ENCODE measurements around the gene GART.

GART gene

DNA sequence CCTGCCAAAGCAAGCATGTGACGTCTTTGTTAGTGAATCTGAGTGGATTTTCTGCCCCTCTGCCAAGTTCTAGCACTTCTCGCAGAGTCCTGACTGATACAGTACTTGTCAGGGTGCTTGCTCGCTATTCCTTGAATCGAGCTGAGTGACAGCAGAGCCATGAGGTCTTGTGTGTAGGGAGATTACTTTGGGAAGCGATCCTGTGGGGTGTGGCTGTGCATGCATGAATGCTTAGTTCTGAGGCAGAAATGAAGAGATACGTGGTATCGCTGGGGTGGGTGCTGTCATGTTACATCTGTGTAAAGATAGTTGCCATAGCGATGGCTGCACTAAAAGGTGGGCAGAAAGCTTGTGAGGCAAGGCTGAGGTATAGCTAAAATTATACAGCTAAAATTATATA lies 31.1 kb downstream of the GART start:
- TF ChIP-seq GATA2 (IDR thresholded peaks at IDR 0.05; ENCODE audit: low read depth, low read length) (no peak), GATA3 (IDR thresholded peaks at IDR 0.05; ENCODE audit: low read depth, low read length) (no peak)

DNA sequence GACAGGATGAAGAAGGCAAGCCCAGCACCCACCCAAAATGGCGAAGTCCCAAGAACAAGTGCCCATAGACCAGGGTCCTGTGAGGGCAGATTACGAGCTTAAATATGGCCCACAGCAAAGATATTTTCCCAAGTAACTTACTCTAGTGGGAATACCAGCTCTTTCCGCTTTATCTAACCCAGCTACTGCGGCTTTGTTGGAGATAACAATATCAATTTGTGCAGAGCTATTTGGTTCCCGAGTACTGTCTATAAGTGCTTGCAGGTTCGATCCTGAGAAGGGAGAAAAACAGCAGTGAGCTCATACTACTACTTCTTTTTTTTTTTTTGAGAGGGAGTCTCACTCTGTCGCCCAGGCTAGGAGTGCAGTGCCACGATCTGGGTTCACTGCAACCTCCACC lies 36.1 kb downstream of the GART start:
- no peak for TF ChIP-seq GATA3 (IDR thresholded peaks at IDR 0.05; ENCODE audit: low read depth, low read length)
- no peak for TF ChIP-seq GATA2 (IDR thresholded peaks at IDR 0.05; ENCODE audit: low read depth, low read length)

DNA sequence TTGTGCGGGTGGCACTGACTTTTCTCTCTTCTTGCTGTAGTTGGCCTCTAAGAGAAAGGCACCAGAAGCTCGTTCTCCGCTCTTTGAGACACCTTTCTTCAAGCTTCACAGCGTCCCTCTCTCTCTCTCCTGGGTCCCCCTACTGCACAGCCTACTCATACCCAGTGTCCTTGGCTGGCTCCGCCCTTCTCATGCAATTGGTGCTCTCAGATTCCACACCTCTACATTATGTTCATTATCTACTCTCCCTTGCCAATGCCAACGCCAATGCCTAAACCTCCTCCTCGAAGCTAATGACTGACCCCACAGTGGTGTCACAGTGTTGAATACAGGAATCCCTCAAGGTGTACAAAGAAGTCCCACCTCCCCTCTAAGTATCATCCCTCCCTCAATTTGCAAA lies 45.6 kb downstream of the GART start:
- TF ChIP-seq GATA2 (IDR thresholded peaks at IDR 0.05; ENCODE audit: low read depth, low read length): no peak
- TF ChIP-seq GATA3 (IDR thresholded peaks at IDR 0.05; ENCODE audit: low read depth, low read length): no peak

DNA sequence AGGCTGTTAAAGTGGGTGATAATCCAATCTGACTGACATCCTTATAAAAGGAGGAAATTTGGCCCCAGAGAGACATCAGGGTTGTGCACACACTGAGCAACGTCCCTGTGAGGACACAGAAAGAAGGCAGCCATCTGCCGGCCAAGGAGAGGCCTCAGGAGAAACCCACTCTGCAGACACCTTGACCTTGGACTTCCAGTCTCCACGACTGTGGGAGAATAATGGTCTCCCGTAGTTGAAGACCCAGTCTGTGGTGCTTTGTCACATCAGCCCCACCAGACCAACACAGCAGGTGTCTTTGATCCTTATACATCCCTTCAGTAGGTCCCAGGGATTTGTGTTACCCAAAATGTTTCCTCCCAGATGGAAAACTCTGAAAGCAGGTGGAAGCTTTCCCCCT lies 46.2 kb downstream of the GART start:
- TF ChIP-seq GATA3 (IDR thresholded peaks at IDR 0.05; ENCODE audit: low read depth, low read length): no peak
- TF ChIP-seq GATA2 (IDR thresholded peaks at IDR 0.05; ENCODE audit: low read depth, low read length): no peak

DNA sequence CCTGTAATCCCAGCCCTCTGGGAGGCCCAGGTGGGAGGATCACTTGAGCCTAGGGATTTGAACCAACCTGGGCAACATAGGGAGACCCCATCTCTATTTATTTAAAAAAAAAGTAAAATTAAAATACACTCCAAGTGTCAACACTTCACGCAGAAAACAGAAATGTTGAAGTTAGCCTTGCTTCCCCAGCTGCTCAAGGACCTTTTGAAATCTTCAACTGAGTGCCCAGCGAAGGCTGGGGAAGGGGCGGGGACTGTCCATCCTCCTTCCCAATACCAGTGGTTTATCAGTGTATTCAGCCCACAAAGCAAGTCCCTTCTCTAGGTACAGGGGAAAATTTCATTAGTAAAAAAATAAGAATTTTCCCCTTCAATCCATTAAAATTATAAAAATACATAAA lies 48.2 kb downstream of the GART start:
- TF ChIP-seq GATA2 (IDR thresholded peaks at IDR 0.05; ENCODE audit: low read depth, low read length) (no peak), GATA3 (IDR thresholded peaks at IDR 0.05; ENCODE audit: low read depth, low read length) (no peak)

DNA sequence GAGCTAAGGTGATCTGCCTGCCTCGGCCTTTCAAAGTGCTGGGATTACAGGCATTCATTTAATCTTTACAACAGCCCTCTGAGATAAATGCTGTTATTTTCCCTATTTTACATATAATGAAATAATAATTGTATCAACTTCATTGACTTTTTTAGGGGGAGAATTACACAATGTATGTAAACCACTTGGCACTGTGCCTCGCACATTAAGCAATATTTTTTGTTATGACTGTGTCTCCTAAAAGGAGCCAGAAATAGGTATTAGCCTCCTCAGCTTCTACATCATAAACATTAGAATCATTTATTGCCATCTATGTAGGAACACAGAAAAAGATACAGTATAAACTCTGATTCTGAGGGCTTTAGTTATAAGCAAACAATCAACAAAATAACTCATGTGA lies 49.3 kb downstream of the GART start:
- TF ChIP-seq GATA2 (IDR thresholded peaks at IDR 0.05; ENCODE audit: low read depth, low read length) (no peak), GATA3 (IDR thresholded peaks at IDR 0.05; ENCODE audit: low read depth, low read length) (no peak)

DNA sequence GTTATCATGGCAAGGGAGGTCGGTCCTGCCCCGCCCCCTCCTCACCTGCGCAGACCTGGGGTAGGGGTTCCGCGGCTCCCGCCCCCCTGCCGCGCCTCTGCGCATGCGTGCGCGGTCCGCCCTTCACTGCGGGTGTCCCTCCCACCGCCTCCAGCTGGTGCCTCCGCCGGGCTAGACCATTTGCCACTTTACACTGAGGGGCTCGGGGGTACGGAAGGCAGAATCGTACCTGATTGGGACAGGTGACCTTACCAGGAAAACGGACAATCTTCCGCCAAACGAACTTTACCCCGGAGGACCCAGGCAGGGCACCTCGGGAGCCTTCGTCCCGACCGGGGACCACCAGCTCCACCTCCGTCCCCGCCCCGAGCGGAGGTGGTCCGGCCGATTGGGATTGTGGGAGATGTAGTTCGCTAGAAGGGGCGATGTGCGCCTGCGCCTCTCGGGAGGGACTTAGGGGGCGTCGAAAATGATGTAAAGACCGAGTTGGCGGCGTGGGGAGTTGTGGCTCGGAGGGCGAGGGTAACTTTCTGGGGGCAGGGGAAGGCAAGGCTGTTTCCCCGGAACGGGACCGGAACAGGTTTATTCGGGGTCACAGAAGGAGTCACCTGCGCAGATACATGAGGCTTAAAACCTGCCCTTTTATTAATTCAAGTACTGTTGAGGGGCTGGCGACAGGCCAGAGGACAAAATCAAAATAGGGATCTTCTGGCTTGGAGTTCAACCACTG lies 50.4 kb downstream of the GART start, which contains the start of gene DNAJC28:
TSS of gene DNAJC28 (minus strand) at position 344 of the 730 bp plus-strand sequence. CDS start 2,323 bp downstream, outside the sequence.
- no peak for TF ChIP-seq GATA2 (IDR thresholded peaks at IDR 0.05; ENCODE audit: low read depth, low read length)
- no peak for TF ChIP-seq GATA3 (IDR thresholded peaks at IDR 0.05; ENCODE audit: low read depth, low read length)

DNA sequence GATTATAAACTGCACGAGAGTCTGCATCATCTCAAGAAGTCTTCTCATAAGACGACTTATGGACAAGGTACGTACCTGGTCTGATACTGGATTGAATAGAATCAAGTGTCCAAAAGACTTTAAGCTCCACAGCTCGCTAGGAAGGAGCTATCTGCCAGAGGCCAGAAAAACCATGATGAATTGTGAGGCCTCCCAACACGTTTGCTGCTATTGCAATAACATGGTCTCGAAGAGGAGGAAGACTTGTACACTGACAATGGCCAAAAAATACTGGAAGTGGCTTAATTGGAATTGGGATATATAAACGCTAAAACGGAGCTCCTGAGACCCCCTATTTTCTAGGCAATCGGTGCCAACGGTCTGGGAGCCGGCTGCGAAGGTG lies 50.9 kb downstream of the GART start:
- no peak for TF ChIP-seq GATA3 (IDR thresholded peaks at IDR 0.05; ENCODE audit: low read depth, low read length)
- TF ChIP-seq GATA2 (IDR thresholded peaks at IDR 0.05; ENCODE audit: low read depth, low read length): no peak

DNA sequence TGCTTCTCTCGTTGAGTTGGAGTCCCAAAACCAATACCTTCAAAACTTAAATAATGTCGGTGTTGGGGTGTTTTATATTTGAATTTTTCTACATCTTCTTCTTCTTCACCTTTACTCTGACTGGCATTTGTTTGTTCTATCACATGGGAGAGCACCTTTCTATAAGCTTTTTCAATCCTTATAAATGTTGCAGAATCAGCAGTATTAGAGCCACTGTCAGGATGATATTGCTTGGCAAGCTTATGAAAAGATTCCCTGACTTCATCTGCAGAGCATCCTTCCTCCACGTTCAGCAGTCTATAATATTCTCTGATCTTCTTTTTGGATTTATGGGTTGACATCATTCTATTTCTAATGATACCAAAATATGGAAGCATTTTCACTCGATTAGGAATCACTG lies 53.0 kb downstream of the GART start:
- TF ChIP-seq GATA2 (IDR thresholded peaks at IDR 0.05; ENCODE audit: low read depth, low read length): no peak
- no peak for TF ChIP-seq GATA3 (IDR thresholded peaks at IDR 0.05; ENCODE audit: low read depth, low read length)

DNA sequence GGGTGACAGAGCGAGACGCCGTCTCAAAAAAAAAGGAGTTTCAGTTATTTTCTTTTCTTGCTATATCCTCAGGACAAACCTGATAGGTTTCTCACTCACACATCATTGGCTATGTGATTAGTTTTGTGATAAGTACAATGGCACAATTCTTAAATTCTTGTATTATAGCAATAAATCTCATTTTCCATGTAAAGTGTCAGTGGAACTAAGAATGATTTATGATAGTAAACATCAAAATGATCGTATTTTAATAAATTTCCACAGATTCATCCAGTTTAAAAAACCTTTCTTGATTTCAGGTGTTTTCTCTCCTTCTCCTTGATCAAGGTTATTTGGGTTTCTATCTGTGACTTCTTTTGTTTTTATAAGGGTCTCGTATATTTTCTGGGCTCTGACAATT lies 53.9 kb downstream of the GART start:
- TF ChIP-seq GATA3 (IDR thresholded peaks at IDR 0.05; ENCODE audit: low read depth, low read length) (no peak), GATA2 (IDR thresholded peaks at IDR 0.05; ENCODE audit: low read depth, low read length) (no peak)

DNA sequence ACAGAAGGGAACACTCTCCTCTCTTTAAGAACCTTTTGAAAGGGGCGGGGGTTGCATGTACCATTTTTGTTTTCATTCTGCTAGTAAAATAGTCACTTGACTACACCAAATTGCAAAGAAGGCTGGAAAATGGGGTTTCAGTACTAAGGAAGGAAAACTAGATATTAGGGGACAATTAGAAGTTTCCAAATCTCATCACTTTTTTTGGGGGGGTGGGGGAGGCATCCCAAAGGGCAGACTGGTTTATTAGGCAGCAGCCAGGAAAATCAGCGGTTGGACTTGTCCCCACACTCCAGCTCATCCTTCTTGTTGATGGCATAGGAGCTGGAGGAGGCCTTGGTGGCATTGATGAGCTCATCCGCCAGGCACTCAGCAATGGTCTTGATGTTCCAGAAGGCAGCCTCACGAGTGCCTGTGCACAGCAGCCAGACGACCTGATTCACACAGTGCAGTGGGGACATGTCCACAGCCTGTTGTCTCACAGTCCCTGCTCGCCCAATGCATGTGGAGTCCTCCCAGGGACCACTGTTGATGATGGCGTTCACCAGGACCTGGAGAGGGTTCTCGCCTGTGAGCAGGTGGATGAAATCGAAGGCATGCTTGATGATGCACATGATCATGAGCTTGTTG lies 60.5 kb downstream of the GART start:
- TF ChIP-seq GATA2 (IDR thresholded peaks at IDR 0.05; ENCODE audit: low read depth, low read length) (no peak), GATA3 (IDR thresholded peaks at IDR 0.05; ENCODE audit: low read depth, low read length) (no peak)

DNA sequence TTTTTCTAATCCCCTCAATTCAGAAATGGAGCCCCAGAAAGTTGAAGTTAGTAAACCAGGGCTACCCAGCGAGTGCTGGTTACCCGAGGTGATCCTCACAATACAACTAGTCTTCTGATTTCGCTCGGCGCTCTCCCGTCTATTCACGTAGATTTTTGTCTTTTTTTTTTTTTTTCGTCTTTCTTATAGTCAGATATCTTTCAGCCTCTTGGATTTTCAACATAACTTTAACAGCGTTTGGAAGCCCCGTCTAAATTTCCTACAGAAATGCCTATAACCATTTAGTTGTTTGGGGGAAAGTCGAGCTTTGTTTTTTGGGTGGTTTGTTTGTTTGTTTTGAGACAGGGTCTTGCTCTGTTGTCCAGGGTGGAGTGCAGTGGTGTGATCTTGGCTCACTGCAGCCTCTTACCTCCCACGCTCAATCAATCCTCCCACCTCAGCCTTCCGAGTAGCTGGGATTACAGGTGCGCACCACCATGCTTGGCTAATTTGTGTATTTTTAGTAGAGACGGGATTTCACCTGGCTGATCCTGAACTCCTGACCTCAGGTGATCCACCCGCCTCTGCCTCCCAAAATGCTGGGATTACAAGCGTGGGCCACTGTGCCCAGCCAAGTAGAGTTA lies 61.3 kb downstream of the GART start:
- TF ChIP-seq GATA3 (IDR thresholded peaks at IDR 0.05; ENCODE audit: low read depth, low read length): no peak
- no peak for TF ChIP-seq GATA2 (IDR thresholded peaks at IDR 0.05; ENCODE audit: low read depth, low read length)

DNA sequence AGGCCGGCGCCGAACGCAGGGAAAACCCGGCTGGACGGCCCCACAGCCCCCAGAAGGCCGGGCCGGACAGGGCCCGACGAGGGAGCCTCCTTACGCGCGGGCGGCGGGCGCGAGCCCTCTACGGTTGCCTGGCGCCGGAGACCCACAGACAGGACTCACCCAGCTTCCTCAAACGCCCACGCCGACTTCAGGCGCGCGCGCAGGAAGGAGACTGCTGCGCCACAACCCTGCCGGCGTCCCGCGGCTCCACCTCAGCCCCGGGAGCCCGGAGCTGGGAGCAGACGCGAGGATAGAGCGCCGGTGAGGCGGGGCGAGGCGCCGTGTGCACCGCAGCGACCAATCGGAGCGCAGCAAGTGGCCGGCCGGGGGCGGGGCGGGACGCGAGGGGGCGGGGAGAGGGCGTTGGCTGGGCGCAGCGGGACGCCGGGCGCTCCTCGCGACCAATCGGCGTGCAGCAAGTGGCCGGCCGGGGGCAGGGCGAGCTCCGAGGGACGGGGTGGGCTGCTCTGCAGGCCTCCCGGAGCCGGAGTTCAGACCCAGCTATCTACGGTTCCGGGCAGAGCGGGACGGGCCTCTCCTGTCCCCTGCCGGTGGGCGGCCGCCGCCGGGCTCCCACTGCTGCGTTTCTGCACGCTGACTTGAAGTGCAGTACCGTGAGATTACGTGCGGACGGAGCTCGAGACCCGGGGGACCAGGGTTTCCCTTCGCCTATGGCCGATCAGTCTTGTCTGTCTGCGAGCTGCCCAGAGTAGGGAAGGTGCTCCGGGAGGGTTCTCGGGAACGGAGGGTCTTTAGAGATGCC lies 62.0 kb downstream of the GART start, which contains the start of gene TMEM50B:
TSS of gene TMEM50B (minus strand) at position 296 of the 802 bp plus-strand sequence. CDS start 11,089 bp downstream, outside the sequence.
- TF ChIP-seq GATA2 (IDR thresholded peaks at IDR 0.05; ENCODE audit: low read depth, low read length) (no peak), GATA3 (IDR thresholded peaks at IDR 0.05; ENCODE audit: low read depth, low read length) (no peak)

Data from SH-SY5Y (cell line).